T1000 (cell line): Measurements from ENCODE around the gene RNASEH2B.

Source experiments
- DNase-seq: peaks from one replicate; lab custom pipeline; 2025; ENCODE audit warnings: mixed read lengths; lab: John Stamatoyannopoulos, UW

The RNASEH2B gene

GRCh38 chr13:50940509-50940908 lies 30.9 kb downstream of the RNASEH2B start:
- no peak for DNase-seq

DNA sequence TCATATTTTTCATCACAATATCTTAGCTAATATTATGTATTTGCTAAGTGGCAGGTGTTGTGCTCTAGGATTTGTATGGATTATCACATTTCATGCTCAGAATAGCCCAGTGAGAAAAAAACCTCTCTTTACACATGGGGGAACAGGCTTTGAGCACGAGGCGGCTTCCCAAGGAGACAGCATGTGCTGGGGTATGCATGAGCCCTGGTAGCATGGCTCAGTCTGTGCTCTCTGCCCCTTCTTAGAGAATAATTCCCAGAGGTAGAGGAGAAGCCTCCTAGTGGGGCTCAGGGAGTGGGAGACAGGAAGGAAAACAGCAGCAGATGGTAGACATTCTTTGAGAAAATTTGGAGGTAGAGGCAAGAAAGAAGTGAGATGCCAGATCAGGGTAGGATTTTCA lies 31.6 kb downstream of the RNASEH2B start:
- DNase-seq: no peak

DNA sequence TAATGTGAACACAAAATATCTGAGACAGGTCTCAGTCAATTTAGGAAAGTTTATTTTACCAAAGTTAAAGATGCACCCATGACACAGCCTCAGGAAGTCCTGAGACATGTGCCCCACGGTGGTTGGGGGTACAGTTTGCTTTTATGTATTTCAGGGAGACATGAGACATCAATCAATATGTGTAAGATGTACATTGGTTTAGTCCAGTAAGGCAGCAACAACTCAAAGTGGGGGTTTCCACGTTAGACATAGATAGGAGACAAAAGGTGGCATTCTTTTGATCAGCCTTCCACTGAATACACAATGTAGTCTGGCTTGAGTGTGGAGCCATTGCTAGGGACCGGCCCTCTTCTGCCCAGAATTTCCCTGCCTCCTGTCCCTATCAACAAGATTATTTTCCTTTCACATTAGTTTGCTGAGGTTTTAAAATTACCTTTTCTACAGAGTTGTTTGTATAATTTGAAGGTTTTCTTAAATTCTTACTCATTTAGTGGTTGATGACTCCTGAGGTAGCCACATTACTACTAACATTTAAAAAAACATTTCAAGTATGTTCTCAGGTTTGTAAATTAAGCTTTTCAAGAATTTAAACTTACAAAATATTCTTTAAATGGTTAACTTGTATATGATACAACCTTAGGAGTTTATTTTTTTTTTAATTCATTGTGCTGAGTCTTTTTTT lies 33.2 kb downstream of the RNASEH2B start:
- no peak for DNase-seq

- DNase-seq: no peak
Measured at GRCh38 chr13:50945669-50946068, 36.1 kb downstream of the RNASEH2B start.

DNA sequence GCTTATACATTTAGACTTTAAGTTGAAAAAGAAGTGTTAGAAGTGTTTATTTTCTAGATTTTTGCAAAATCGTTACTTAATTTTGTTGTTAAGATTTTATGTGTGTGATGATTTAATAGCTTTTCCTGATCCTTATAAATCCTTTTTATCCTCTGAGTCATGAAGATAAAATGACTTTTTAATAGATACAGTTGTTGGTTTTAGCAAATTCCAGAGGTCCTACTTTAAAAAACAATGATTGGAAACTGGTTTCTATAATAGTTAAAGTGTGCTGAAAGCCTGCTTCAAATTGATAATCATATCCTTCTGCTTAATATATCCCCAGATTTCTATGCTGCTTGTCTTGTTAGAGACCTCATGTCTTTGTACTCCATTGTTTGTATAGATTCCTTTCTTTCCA lies 39.0 kb downstream of the RNASEH2B start:
- DNase-seq: no peak

- no peak for DNase-seq
Measured at GRCh38 chr13:50950849-50951248, 41.3 kb downstream of the RNASEH2B start.

DNA sequence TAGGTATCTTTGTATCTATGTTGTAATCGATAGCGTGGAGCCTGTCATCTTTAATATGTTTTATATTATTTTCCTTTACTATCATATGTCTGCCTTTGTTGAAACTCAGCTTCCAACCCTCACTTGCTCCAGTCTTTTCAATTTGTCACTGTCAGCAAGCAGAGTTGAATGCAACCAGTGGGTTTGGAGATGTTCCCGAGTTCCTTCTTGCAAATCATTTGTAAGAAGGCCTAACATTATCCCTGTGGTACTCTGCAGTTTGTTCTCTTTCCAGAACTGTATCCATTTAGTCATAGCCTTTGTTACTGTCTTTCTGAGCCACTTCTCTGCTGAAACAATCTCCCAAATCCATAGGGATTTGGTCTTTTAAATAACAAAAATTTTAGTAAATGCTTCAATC lies 41.8 kb downstream of the RNASEH2B start:
- DNase-seq: no peak

GRCh38 chr13:50955241-50955640 lies 45.6 kb downstream of the RNASEH2B start:
- no peak for DNase-seq

DNA sequence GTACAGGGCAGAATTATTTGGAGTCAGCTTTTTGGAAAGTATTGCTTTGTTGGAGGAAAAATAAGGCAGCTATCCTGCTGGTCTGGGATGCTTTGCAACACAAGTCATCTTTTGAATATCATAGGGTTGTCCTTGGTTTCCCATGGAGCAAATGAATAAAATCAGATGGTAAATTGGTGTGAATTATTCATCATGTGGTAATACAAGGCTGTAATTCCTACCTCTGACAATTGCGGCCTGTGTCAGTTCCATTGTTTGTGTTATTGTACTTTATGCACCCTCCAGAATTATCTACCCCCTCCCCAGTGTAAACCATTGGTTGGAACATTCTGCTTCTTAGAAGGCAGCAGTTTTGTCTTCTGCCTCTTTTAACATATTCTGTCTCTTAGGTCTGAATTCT lies 46.2 kb downstream of the RNASEH2B start:
- DNase-seq: no peak

- no peak for DNase-seq
Measured at GRCh38 chr13:50957620-50958019, 48.0 kb downstream of the RNASEH2B start.

DNA sequence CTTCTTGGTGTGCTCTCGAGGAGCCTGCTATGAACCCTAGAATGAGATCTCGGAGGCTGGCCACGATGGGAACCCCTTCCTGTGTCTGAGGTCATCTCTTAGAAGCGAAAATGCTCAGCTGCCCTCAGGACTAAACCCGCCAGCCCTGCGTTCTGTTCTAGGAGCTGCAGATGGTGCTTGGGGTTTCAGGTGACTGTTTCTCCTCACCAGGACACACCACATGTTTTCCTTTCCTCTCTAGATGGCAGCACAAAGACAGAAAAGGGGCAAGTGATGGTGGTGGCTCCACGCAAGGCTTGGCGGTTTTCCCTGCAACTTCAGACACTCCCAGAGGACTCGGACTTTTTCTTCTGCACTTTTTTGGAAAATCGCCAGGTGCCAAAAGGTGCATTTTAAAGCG lies 60.1 kb downstream of the RNASEH2B start:
- DNase-seq: no peak

DNA sequence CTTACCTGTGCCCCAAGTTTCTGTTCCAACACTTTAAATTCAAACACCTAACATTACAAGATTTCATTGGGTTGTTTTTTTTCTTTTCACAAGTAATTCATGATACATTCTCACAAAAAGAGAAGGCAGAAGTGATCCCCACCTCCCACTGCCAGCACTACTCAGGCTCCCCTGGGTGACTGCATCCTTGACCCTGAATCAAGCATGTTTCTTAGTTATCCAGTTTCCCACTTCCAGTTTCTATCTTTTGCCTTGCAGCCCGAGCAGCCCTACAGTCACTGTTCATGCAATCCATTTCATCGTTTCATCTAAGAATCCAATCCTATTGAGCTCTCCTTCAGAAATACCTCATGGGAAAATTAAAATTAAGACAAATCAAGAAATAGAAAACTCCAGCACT lies 61.4 kb downstream of the RNASEH2B start:
- no peak for DNase-seq

GRCh38 chr13:50974268-50974667 lies 64.7 kb downstream of the RNASEH2B start:
- no peak for DNase-seq

GRCh38 chr13:50979187-50979586 lies 69.6 kb downstream of the RNASEH2B start:
- DNase-seq: no peak

- DNase-seq: no peak
Measured at GRCh38 chr13:50981686-50982085, 72.1 kb downstream of the RNASEH2B start.

GRCh38 chr13:50989476-50989875 lies 79.9 kb downstream of the RNASEH2B start:
- DNase-seq: no peak

DNA sequence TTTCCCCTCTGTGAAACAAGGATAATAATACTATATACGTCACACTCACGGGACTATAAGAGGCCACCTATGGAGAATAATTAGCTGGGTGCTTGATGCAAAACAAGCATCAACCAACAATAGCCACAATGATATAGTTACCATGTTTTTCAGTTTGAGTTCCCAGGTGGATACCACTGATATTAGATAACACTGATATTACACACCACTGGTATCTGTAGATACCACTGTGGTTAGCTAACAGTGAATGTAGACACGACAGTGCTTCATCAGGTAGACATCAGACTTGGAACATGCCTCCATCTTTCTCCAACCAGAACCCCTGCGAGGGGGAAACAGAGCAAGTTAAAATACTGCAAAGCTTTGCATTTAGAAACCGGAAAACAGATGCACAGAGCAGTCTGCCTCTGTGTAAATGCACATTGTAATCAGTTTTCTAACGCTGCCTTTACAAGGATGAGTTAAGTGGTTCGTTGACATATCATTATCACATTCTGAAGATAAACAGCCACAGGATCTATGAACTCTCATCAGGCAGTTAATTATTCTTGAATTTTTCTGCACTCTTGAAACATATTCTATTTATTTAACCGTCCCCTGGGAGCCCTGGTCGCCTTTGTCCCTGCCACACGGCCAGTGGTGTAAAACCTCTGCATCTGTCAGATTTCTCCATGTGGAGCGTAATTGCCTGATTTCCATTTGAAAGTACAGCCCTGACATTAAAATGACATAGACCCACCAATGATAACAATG lies 80.7 kb downstream of the RNASEH2B start:
- DNase-seq: no peak

DNA sequence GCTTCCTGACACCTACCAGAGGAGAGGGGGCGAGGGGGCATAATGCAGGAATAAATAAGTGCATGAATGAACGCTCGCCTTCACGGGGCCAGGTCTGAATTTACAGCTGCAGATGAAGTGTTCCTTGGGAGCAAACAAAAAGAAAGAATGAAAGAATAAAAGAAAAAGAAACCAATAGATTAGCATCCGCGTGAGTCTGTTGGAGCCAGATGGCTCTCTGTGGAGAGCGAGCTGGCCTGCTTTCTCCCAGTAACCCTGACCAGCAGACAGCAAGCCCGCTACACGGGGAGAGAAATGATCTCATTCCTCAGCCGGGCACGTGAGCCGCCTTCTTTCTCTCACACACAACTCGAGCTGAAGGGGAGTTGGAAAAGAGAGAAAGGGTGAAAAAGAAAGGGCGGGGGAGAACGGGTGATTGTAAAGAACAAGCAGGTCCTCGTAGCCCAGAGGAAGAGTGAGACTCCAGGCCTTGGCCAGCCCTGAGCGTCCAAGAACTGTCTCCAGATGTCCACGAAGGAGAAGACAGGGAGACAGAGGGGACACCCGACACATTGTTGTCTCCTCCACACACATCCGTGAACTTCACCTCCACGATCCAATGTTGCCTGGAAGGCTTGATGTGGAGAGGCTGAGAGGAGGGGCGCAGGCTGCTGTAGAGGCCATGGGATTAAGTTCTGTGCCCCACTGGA lies 81.4 kb downstream of the RNASEH2B start:
- no peak for DNase-seq

GRCh38 chr13:50991579-50992521 lies 82.3 kb downstream of the RNASEH2B start:
- no peak for DNase-seq

GRCh38 chr13:50993371-50993770 lies 83.8 kb downstream of the RNASEH2B start:
- DNase-seq: no peak

DNA sequence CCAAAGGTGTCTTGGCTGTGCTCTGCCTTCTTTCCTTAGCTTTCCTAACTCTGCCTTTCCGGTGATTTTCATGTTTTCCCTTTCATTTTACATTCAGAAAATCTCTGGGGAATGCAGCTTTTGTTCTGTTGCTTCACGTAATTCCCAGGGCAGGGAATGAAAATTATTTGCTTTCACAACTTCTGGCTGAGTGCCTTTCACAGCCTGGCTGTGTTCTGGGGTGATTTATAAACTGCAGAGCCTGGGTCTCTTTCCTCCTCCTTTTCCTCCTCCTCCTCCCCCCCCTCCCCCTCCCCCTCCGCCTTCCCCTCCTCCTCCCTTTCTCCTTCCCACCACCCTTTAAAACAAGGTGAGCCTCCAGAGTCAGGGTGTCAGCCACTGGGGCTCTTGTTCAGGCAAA lies 84.3 kb downstream of the RNASEH2B start:
- DNase-seq: no peak

- no peak for DNase-seq
Measured at GRCh38 chr13:50994651-50995050, 85.1 kb downstream of the RNASEH2B start.
